Caco-2 (cell line): ENCODE measurements around the gene BCL6B. TPM values are rescaled to one million over a fixed set of nuclear protein-coding genes. Genes with fewer than 3 reads are reported as not detected.

ENCODE experiments used
- BruUV-seq: library from RNA; stranded (reverse); fragments of 400-500 nt; replicated peaks from 2 replicates; lab custom pipeline; 2021; lab: Mats Ljungman, UMichigan
- CTCF ChIA-PET: fragments of 300-600 bp; sonication (Branson Sonifier 250); formaldehyde crosslinking; loops from one replicate; lab custom pipeline; 2022; ENCODE audit warnings: antibody characterized with exemption; lab: Charles Lee
- POLR2A ChIA-PET: fragments of 300-600 bp; sonication (Branson Sonifier 250); formaldehyde crosslinking; loops from one replicate; lab custom pipeline; 2022; ENCODE audit warnings: antibody characterized with exemption; lab: Charles Lee
- DNase-seq, 2 experiments: peaks; one replicate each; pipeline versions ENCODE4 v3.0.0 to v3.0.0-alpha.2; 2020 to 2022
- H3K27me3 ChIP-seq: replicated peaks from 2 replicates; pipeline ENCODE4 v1.6.0; 2011; ENCODE audit warnings: low read length; ENCODE audit not compliant: control insufficient read depth, insufficient read depth
- H3K36me3 ChIP-seq: 2 replicates; pipeline ENCODE4 v1.5.1; 2011; ENCODE audit warnings: low read length; ENCODE audit not compliant: control insufficient read depth, insufficient read depth
- H3K4me1 ChIP-seq: fragments of 250-450 bp; sonication (Bioruptor Pico); 2 replicates; pipeline ENCODE4 v1.5.1; 2020; ENCODE audit warnings: mild to moderate bottlenecking
- H3K4me3 ChIP-seq: 2 replicates; pipeline ENCODE4 v1.5.1; 2011; ENCODE audit warnings: low read depth, mild to moderate bottlenecking, control low read depth, low read length
- H3K9me3 ChIP-seq: fragments of 250-450 bp; sonication (Bioruptor Pico); 2 replicates; pipeline ENCODE4 v1.5.1; 2020; ENCODE audit warnings: mild to moderate bottlenecking, moderate library complexity
- H3K27ac Mint-ChIP-seq: one replicate; pipeline ENCODE4 v1.8.0; 2022; ENCODE audit warnings: mixed read lengths; ENCODE audit not compliant: unreplicated experiment
- H3K27me3 Mint-ChIP-seq: one replicate; pipeline ENCODE4 v1.8.0; 2022; ENCODE audit warnings: mixed read lengths; ENCODE audit not compliant: insufficient read depth, unreplicated experiment
- H3K36me3 Mint-ChIP-seq: one replicate; pipeline ENCODE4 v1.8.0; 2022; ENCODE audit warnings: mild to moderate bottlenecking, mixed read lengths; ENCODE audit not compliant: insufficient read depth, unreplicated experiment
- H3K4me1 Mint-ChIP-seq: one replicate; pipeline ENCODE4 v1.8.0; 2022; ENCODE audit warnings: low read depth, mixed read lengths; ENCODE audit not compliant: unreplicated experiment
- H3K4me3 Mint-ChIP-seq: one replicate; pipeline ENCODE4 v1.8.0; 2022; ENCODE audit warnings: mild to moderate bottlenecking, moderate library complexity, mixed read lengths; ENCODE audit not compliant: unreplicated experiment
- H3K9me3 Mint-ChIP-seq: one replicate; pipeline ENCODE4 v1.8.0; 2022; ENCODE audit warnings: mixed read lengths; ENCODE audit not compliant: unreplicated experiment
- intact Hi-C: fragments of 100-400 bp; cut with micrococcal nuclease; formaldehyde crosslinking; loops from one replicate; pipeline ENCODE4 v1.10.0; 2022; ENCODE audit not compliant: unreplicated experiment
- total RNA-seq: library from RNA; stranded (reverse); gene quantifications from 2 replicates; pipeline ENCODE4 v1.2.3, GENCODE V29; 2022
- TF ChIP-seq, protein P1 (sequence below), 2 experiments: fragments of 200-600 bp in 1 of 2; IDR thresholded peaks; 1 replicate in 1 of 2; 2 replicates in 1 of 2; pipeline versions ENCODE4 v1.5.1 to v1.8.0; 2011 to 2022; ENCODE audit warnings: antibody characterized with exemption in 1 of 2, control low read depth in 1 of 2, inconsistent platforms in 1 of 2, low read depth in 1 of 2, low read length in 1 of 2, mild to moderate bottlenecking in 1 of 2, moderate library complexity in 1 of 2; ENCODE audit not compliant: insufficient read depth in 1 of 2, severe bottlenecking in 1 of 2, unreplicated experiment in 1 of 2

Gene BCL6B
- total RNA-seq, 1 experiment from 2014 or later, result not detected

DNA sequence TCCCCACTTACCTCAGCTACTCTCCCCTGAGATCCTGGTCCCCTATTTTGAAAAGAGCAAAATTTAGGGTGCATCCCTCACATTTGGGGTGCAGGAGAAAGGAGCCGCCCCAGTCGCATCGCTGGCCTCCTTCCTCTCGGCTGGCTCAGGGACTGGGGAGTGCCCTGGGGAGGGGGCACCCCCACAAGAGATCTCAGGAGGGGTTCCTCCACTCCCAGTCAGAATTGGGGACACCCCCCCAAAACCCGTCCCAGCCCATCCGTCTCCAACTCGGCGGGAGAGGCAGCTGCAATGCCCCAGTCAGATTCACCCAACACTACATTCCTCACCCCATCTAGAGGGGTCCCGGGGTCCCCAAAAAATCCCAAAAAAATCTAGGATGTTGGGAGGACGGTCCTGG lies 3.5 kb upstream of the BCL6B start:
- no peaks in the 10 kb centered on the region for H3K4me1 Mint-ChIP-seq
- ChIA-PET CTCF (no interaction called here), POLR2A (no interaction called here)
- intact Hi-C loops, result no loop called here
- DNase-seq, result no peak
- H3K4me3 Mint-ChIP-seq, result no peak overlapping the region
- TF ChIP-seq, protein P1, sequence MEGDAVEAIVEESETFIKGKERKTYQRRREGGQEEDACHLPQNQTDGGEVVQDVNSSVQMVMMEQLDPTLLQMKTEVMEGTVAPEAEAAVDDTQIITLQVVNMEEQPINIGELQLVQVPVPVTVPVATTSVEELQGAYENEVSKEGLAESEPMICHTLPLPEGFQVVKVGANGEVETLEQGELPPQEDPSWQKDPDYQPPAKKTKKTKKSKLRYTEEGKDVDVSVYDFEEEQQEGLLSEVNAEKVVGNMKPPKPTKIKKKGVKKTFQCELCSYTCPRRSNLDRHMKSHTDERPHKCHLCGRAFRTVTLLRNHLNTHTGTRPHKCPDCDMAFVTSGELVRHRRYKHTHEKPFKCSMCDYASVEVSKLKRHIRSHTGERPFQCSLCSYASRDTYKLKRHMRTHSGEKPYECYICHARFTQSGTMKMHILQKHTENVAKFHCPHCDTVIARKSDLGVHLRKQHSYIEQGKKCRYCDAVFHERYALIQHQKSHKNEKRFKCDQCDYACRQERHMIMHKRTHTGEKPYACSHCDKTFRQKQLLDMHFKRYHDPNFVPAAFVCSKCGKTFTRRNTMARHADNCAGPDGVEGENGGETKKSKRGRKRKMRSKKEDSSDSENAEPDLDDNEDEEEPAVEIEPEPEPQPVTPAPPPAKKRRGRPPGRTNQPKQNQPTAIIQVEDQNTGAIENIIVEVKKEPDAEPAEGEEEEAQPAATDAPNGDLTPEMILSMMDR (IDR thresholded peaks at IDR 0.05; ENCODE audit: insufficient read depth in 1 of 2, low read depth in 1 of 2, low read length in 1 of 2, severe bottlenecking in 1 of 2, unreplicated experiment in 1 of 2), result no peak
- H3K27me3 ChIP-seq, result no peaks in the 10 kb centered on the region
- no peaks in the 10 kb centered on the region for H3K27me3 Mint-ChIP-seq
- no peak overlapping the region for H3K4me3 ChIP-seq
- no peaks in the 10 kb centered on the region for H3K4me1 ChIP-seq
- BruUV-seq, result no TSS peak
- H3K9me3 Mint-ChIP-seq, result no peaks in the 10 kb centered on the region
- peaks cover 8% of the 10 kb centered on the region for H3K36me3 Mint-ChIP-seq
- H3K9me3 ChIP-seq, result no peaks in the 10 kb centered on the region
- peaks cover 1% of the 10 kb centered on the region; the same call in 1 of the 2 replicates for H3K36me3 ChIP-seq
- H3K27ac Mint-ChIP-seq, result no peak overlapping the region

DNA sequence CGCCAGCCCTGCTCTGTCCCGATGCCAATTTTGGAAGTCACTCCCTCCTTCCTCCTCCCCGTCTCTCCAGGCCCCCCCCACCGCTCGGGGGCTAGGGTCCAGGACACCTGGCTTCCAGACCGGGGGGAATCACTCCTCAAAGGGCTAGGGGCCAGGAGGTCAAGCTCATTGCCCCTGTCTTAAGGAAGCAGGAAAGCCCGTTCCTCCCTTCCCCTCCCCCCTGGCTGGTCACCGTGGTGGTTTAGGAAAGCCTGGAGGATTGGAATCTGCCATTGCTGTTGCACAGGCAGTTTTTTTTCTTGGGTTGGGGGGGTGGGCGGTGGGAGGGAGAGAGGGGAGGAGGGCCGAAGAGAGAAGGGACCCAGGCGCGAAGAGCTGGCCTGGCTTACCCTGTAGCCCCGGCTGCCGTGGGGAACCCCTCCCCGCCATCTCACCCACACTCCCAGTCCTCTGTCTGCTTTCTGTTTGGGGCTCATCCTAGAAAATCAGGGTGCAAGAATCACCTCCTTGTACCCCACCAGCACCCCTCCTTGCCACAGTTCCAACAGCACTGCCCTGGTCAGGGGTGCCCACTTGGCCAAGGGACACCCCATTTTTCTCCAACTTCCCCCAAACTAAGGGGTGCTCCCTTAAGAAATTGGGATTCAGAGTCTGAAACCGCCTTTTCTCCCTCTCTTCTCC lies 2.9 kb upstream of the BCL6B start:
- BruUV-seq, result no TSS peak
- ChIA-PET POLR2A (no interaction called here), CTCF (interaction anchor here (0.6 kb wide), 1 partner anchor 25 kb away, joined by 4 read pairs; no protein-coding TSS in a partner anchor)
- TF ChIP-seq, protein P1 (IDR thresholded peaks at IDR 0.05; ENCODE audit: insufficient read depth in 1 of 2, low read depth in 1 of 2, low read length in 1 of 2, severe bottlenecking in 1 of 2, unreplicated experiment in 1 of 2), result no peak
- Histone ChIP-seq H3K4me1 (no peaks in the 10 kb centered on the region), H3K9me3 (no peaks in the 10 kb centered on the region), H3K4me3 (no peak overlapping the region), H3K27me3 (no peaks in the 10 kb centered on the region), H3K36me3 (peaks cover 1% of the 10 kb centered on the region; the same call in 1 of the 2 replicates)
- no peaks in the 10 kb centered on the region for H3K9me3 Mint-ChIP-seq
- H3K4me1 Mint-ChIP-seq, result no peaks in the 10 kb centered on the region
- H3K27ac Mint-ChIP-seq, result no peak overlapping the region
- no peak for DNase-seq
- no peak overlapping the region for H3K4me3 Mint-ChIP-seq
- no peaks in the 10 kb centered on the region for H3K27me3 Mint-ChIP-seq
- peaks cover 5% of the 10 kb centered on the region for H3K36me3 Mint-ChIP-seq
- intact Hi-C loops, result no loop called here

DNA sequence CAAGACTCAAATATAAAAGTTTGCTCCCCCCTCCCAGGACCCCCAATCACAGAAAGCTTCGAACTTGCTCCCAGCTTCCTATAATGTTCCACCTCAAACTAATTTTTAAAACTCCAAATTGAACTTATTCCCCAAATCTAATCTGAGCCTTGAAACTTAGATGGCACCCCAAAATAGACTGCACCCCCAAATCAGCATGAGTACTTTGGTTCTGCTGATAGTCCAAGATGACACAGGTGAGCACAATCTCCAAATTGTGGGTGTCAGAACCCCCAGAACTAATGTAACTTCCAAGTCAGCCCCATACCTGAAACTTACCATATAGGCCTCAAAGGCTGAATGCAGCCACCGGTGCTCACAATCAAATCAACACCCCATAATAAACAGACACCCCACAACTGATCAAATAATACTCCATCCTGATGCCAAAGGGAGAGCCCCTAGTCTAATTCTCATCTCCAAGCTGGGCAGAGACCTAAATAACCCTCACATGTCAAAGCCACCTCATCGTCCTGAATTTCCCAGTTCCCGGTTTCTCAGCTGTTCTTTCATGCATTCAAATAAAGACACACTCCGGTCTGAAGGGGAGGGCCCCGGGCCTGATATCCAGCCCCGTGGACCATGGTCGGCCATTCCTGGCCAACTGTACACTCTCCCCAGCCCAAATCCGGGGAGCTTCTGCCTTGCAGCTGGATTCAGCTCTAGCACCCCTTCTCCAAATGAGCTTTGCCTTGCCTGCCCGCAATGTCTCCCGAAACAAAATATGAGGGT lies 1.8 kb upstream of the BCL6B start:
- Mint-ChIP-seq H3K36me3 (peaks cover 5% of the 10 kb centered on the region), H3K27ac (no peak overlapping the region), H3K4me1 (no peaks in the 10 kb centered on the region), H3K27me3 (no peaks in the 10 kb centered on the region), H3K9me3 (no peaks in the 10 kb centered on the region), H3K4me3 (peak overlapping the region; percentile 29)
- POLR2A ChIA-PET, result no interaction called here
- no peaks in the 10 kb centered on the region for H3K4me1 ChIP-seq
- no peaks in the 10 kb centered on the region for H3K27me3 ChIP-seq
- no TSS peak for BruUV-seq
- intact Hi-C loops, result no loop called here
- no peak overlapping the region for H3K4me3 ChIP-seq
- peaks cover 1% of the 10 kb centered on the region; the same call in 1 of the 2 replicates for H3K36me3 ChIP-seq
- TF ChIP-seq, protein P1 (IDR thresholded peaks at IDR 0.05; ENCODE audit: insufficient read depth in 1 of 2, low read depth in 1 of 2, low read length in 1 of 2, severe bottlenecking in 1 of 2, unreplicated experiment in 1 of 2), result no peak
- no peaks in the 10 kb centered on the region for H3K9me3 ChIP-seq
- CTCF ChIA-PET, result interaction anchor here (0.7 to 1.1 kb wide), 2 partner anchors 25 to 30 kb away, joined by 3 to 4 read pairs; no protein-coding TSS in a partner anchor
- DNase-seq, result no peak
